ENCODE results near the gene SLC17A7.
"Not testable (repeated sequence)": the region's sequence is repeated elsewhere in the genome, so short reads cannot be mapped to it uniquely, and the experiment has no call there.

Gene SLC17A7

GRCh38 chr19:49469828-49470614 lies 28.7 kb upstream of the SLC17A7 start:
- peak; percentile 60 to 92 (median 78) for DNase-seq

DNA sequence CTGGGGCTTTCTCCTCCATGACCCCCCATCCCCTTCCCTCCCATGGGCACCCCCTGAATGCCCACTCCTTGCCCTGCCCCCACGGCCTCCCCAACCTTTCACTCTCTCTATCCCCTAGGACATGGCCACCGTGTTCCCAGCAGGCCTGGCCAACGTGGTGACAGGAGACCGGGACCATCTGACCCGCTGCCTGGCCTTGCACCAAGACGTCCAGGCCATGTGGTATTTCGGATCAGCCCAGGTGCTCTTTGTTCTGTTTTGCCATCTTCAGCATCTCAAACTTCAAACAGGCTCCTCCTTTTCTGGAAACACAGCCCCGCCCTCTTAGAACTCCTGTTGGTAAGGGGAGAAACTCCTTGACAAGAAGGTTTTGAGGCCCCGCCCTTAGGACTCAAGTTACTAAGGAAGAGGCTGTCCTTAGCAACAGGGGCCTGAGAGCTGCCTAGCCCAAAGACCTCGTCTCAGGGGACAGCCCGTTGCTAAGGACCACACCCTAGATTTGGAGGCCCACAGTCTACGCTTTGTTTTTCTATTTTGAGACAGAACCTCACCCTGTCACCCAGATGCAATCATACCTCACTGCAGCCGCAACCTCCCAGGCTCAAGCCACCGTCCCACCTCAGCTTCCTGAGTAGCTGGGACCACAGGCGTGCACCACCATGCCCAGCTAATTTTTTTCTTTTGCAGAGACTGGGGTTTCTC lies 27.6 kb upstream of the SLC17A7 start:
- DNase-seq, result peak; percentile 77 to 99 (median 86)

- no peak for DNase-seq
Observed at GRCh38 chr19:49468199-49468598, 26.9 kb upstream of the SLC17A7 start.

DNA sequence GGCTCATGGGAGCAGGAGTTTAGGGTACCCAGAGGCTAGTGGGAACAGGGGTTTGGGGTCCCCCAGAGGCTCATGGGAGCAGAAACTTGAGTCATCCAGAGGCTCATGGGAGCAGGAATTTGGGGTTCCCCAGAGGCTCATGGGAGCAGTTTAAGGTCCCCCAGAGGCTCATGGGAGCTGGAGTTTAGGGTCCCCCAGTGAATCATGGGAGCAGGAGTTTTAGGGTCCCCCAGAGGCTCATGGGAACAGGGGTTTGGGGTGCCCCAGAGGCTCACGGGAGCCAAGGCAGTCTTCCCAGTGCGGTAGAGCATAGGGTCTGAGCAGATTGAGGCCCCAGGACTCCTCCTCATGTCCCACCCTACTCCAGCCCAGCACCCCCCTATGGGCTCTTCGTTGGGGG lies 24.0 kb upstream of the SLC17A7 start:
- DNase-seq, result no peak

DNA sequence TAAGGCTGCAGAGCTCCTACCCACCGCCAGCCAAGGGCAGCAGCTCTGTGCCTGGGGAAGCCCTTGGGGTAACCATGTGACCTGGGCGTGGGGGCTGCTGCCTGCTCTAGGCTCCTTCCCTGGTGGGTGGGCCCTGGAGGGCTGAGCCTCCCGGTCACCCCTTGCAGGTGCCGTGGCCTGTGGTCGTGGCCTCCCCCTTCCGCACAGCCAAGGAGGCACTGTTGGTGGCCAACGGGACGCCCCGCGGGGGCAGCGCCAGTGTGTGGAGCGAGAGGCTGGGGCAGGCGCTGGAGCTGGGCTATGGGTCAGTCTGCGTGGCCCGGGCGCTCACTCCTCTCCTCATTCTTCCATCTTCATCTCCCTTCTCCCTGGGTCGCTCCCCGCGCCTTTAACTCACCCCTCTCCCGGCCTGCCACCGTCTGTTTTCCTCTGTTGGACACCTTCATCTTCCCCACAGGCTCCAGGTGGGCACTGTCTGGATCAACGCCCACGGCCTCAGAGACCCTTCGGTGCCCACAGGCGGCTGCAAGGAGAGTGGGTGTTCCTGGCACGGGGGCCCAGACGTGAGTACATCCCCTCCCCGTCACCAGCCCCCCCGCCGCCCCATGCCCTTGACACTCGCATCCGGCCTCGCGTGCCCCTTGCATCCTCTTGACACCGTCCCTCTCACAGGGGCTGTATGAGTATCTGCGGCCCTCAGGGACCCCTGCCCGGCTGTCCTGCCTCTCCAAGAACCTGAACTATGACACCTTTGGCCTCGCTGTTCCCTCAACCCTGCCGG lies 22.8 kb upstream of the SLC17A7 start:
- no peak for DNase-seq

DNA sequence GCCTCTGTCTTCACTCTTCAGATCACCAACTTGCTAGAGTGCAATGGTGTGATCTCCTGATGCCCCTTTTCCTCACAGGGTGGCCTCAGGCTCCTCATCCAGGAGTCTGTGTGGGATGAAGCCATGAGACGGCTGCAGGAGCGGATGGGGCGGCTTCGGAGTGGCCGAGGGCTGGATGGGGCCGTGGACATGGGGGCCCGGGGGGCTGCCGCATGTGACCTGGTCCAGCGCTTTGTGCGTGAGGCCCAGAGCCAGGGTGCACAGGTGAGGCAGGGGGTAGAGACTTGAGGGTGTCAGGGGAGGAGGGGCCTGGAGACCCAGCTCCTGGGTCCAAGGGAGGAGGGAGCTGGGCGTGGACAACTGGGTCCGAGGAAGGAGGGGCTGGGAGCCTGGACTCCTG lies 21.2 kb upstream of the SLC17A7 start:
- DNase-seq, result no peak

- no peak for DNase-seq
Observed at GRCh38 chr19:49461656-49462055, 20.3 kb upstream of the SLC17A7 start.

GRCh38 chr19:49461130-49461529 lies 19.8 kb upstream of the SLC17A7 start:
- DNase-seq, result not testable (repeated sequence)

- DNase-seq, result no peak
Observed at GRCh38 chr19:49459388-49459787, 18.1 kb upstream of the SLC17A7 start.

- no peak for DNase-seq
Observed at GRCh38 chr19:49458567-49458903, 17.2 kb upstream of the SLC17A7 start.

- DNase-seq, result no peak
Observed at GRCh38 chr19:49456326-49456725, 15.0 kb upstream of the SLC17A7 start.

DNA sequence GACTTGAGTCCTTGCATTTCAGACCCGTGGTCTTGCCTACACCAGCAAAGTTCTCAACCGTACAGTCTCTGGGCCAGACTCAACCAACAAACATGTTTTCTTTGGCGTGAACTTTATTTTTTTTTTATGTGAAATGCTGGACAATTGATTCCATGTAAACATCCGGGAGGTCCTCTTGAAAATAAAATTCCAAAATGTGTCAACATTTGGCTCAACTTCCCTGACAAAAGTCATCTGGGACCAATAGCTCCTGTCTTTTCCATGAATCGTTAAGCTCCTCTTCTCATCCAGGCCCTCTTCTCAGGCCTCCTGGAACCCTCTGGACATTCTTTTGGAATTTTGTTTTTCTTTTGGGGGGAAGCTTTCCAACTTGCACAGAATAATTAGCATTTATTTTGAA lies 14.4 kb upstream of the SLC17A7 start:
- DNase-seq, result no peak

- DNase-seq, result no peak
Observed at GRCh38 chr19:49453757-49454240, 12.5 kb upstream of the SLC17A7 start.

GRCh38 chr19:49453013-49453756 lies 11.9 kb upstream of the SLC17A7 start, which contains the start of gene ALDH16A1:
ALDH16A1 (plus strand) TSS chr19:49453225; CDS start chr19:49453332, 107 bp downstream.
- DNase-seq, result peak; percentile 97 to 99 (median 98)

DNA sequence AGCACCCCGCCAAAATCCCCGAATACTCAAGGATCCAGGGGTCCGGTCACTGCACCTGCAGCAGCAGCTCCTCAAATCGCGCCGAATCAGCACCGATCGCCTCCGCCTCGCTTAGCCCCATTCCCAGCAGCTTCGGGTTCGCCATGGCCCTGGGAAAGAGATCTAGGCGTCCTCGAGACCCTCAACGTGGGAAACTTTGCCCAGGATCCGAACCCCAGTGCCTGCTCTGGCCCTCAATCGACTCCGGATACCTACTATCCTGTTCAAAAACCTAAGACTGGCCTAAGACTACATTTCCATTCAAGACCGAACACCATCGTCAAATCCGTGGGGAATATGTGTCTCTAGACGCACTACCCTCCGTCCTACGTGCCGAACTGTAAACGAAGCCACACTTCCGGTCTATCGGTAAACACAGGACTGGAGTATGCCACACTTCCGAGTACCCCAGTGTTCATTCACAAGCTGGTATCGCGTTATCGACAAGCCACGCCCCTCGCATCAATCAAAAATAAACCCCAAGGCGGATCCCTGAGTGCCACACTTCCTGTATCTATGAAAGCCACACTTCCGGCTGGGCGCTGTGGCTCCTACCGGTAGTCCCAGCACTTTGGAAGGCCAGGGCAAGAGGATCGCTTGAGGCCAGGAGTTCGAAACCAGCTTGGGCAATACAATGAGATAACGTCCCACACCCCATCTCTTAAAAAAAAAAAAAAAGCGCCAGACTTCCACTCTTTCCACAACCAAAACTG lies 10.3 kb upstream of the SLC17A7 start, which contains the start of gene PIH1D1:
Gene PIH1D1 (minus strand): TSS at position 385 of the 752 bp plus-strand sequence. CDS start 240 bp downstream, at position 145.
- peak; percentile 84 to 99 (median 93) for DNase-seq

- DNase-seq, result no peak
Observed at GRCh38 chr19:49450405-49450804, 9.1 kb upstream of the SLC17A7 start.

- DNase-seq, result no peak
Observed at GRCh38 chr19:49448432-49448786, 7.1 kb upstream of the SLC17A7 start.

DNA sequence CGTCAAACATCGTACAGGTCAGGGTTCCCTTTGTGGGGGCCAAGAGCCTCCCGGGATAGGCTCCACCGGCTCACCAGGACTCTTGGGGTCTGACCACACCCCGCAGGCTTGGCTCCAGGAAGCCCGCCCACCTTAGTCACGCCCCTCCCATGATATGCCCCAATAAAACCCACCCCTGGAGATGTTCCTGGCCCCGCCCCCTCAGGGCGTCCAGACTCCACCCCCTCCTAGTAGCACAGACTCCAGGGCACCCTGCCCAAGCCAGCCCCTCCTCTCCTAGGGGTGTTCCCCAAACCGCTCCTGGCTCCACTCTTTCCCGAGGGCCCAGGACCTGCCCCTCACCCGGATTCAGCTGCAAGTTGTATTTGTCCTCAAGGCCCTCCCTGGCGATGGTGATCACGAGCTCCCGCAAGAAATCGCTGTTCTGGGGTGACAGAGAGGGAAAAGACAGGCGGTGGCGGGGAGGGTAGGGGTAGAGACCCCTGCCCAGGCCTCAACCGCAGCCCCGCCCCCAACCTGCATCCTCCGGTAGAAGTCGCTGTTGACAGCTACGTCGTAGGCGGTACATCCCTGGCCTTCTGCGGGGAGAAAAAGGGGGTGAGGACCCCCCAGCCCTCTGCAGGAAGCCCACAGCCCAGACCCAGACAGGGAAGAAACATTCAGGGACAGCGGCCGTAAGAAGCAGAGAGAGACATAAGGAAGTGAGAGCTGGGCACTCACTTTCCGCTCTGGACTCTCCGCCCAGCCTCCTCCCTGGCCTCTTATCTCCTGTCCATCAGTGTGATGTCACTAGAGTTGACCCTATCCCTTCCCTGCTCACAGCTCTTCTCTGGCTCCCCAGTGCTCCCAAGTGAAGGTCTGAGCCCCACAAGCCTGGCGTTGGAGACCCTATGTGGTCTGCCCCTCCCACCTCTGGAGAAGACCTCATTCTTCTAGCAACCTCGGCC lies 6.4 kb upstream of the SLC17A7 start:
- no peak for DNase-seq

DNA sequence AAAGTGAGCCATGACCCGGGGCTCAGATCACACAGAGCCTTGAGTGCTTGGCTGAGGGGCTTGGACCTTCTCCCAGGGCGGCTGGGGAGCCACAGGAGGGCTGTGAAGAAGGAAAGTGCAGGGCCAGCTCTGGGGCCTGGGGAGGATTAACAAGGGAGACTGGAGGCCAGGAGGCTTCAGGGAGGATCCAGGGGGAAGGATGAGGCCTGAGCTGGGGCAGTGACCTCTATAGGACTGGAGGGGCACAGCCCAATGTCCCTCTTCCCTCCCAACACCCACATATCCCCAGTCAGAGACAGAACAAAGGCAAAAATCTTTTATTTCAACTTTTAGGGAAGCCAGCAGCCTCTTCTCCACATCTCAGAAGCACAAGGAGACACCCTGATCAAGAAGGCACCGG lies 4.7 kb upstream of the SLC17A7 start:
- no peak for DNase-seq

GRCh38 chr19:49444100-49444700 lies 2.9 kb upstream of the SLC17A7 start:
- DNase-seq, result not testable (repeated sequence)

Measured in T-helper 1 cell (primary cell).